GM19023 (cell line): ENCODE measurements around the gene TRIP13.
A peak's percentile ranks its signal among the peaks of the same experiment; 100 is the strongest.
"Not testable (repeated sequence)": the region's sequence is repeated elsewhere in the genome, so short reads cannot be mapped to it uniquely, and the experiment has no call there.

Experiments
- ATAC-seq: cut with Tn5 transposase; IDR thresholded peaks from one replicate; pipeline ENCODE4 v1.9.1; 2021; ENCODE audit warnings: mild to moderate bottlenecking, moderate library complexity; ENCODE audit not compliant: unreplicated experiment

TRIP13 gene

GRCh38 chr5:889075-889710, 3.5 kb upstream of the TRIP13 start:
- no peak for ATAC-seq

- ATAC-seq, result no peak
Measured at GRCh38 chr5:891117-891836, 1.4 kb upstream of the TRIP13 start.

GRCh38 chr5:891837-892393, 769 bp upstream of the TRIP13 start:
- ATAC-seq, result peak; percentile 11

GRCh38 chr5:893137-893506, 438 bp downstream of the TRIP13 start:
- ATAC-seq, result no peak

GRCh38 chr5:893711-894110, 1.0 kb downstream of the TRIP13 start:
- ATAC-seq, result no peak

- no peak for ATAC-seq
Measured at GRCh38 chr5:900781-901180, 8.1 kb downstream of the TRIP13 start.

GRCh38 chr5:902129-902916, 9.6 kb downstream of the TRIP13 start:
- ATAC-seq, result no peak

- no peak for ATAC-seq
Measured at GRCh38 chr5:903756-904096, 11.0 kb downstream of the TRIP13 start.

- ATAC-seq, result no peak
Measured at GRCh38 chr5:905139-905642, 12.5 kb downstream of the TRIP13 start.

GRCh38 chr5:907366-907910, 14.8 kb downstream of the TRIP13 start:
- no peak for ATAC-seq

- ATAC-seq, result no peak
Measured at GRCh38 chr5:908172-908571, 15.5 kb downstream of the TRIP13 start.

- no peak for ATAC-seq
Measured at GRCh38 chr5:909086-909485, 16.4 kb downstream of the TRIP13 start.

- ATAC-seq, result no peak
Measured at GRCh38 chr5:909994-910768, 17.5 kb downstream of the TRIP13 start.

- no peak for ATAC-seq
Measured at GRCh38 chr5:910769-911160, 18.1 kb downstream of the TRIP13 start.

GRCh38 chr5:911601-912000, 18.9 kb downstream of the TRIP13 start:
- no peak for ATAC-seq

GRCh38 chr5:912280-913091, 19.8 kb downstream of the TRIP13 start:
- no peak for ATAC-seq

GRCh38 chr5:914174-914573, 21.5 kb downstream of the TRIP13 start:
- no peak for ATAC-seq

- ATAC-seq, result no peak
Measured at GRCh38 chr5:914612-915011, 21.9 kb downstream of the TRIP13 start.

- ATAC-seq, result not testable (repeated sequence)
Measured at GRCh38 chr5:915346-915745, 22.7 kb downstream of the TRIP13 start.

- no peak for ATAC-seq
Measured at GRCh38 chr5:915946-916345, 23.3 kb downstream of the TRIP13 start.
